Left lung (tissue), 10 donors: ENCODE data around the gene IQGAP3. TPM values are rescaled to one million over a fixed set of nuclear protein-coding genes. Genes with fewer than 3 reads are reported as not detected.

Experiments used
- ATAC-seq: fragments of 200-7000 bp; cut with Tn5 transposase; one replicate; pipeline ENCODE4 v1.9.1; 2020; ENCODE audit warnings: moderate library complexity
- DNase-seq, 4 donors: peaks; one replicate each; pipeline ENCODE4 v3.0.0-alpha.2; 2013 to 2020
- H3K27ac ChIP-seq, 2 donors: fragments of 200-600 bp; sonication (generic) in 1 of 2; one replicate each; pipeline versions ENCODE4 v1.5.0 to v1.8.0; 2020 to 2021
- H3K27me3 ChIP-seq, 2 donors: fragments of 200-600 bp; sonication (generic) in 1 of 2; one replicate each; pipeline versions ENCODE4 v1.5.0 to v1.8.0; 2020 to 2021
- H3K36me3 ChIP-seq, 2 donors: fragments of 200-600 bp; sonication (generic) in 1 of 2; one replicate each; pipeline versions ENCODE4 v1.5.0 to v1.8.0; 2020 to 2021
- H3K4me1 ChIP-seq, 2 donors: fragments of 200-600 bp; one replicate each; pipeline ENCODE4 v1.8.0; 2021
- H3K4me3 ChIP-seq, 2 donors: fragments of 200-600 bp; sonication (generic) in 1 of 2; one replicate each; pipeline versions ENCODE4 v1.5.0 to v1.8.0; 2020 to 2021; ENCODE audit warnings: mild to moderate bottlenecking in 1 of 2
- H3K9me3 ChIP-seq, 2 donors: fragments of 200-600 bp; sonication (generic) in 1 of 2; one replicate each; pipeline versions ENCODE4 v1.5.0 to v1.8.0; 2020 to 2021
- CTCF ChIP-seq, 2 donors: fragments of 200-600 bp; sonication (generic) in 1 of 2; IDR thresholded peaks; one replicate each; pipeline versions ENCODE4 v1.5.0 to v1.8.0; 2021; ENCODE audit warnings: antibody characterized with exemption in 2 of 2
- intact Hi-C, 2 donors: fragments of 100-400 bp; cut with DNase I; formaldehyde crosslinking; loops; one replicate each; pipeline versions ENCODE4 v1.11.2 to v1.14.2; 2022
- polyA plus RNA-seq, 6 donors: library from polyadenylated mRNA; unstranded; fragments of 120-200 nt; gene quantifications; one replicate each; pipeline ENCODE4 v1.2.1, GENCODE V29; 2013; ENCODE audit not compliant: insufficient read length in 6 of 6
- total RNA-seq, 2 donors: library from RNA; stranded (reverse); fragmentation: NEBNext Ultra II Directional; extraction: Animal tissue kit (Norgen Biotek cat#: 25700); gene quantifications; one replicate each; pipeline ENCODE4 v1.2.1, GENCODE V29; 2021
- donor health status: DM: no; HTN: yes; CAD: no.
- donor health status: DM: no; HTN: no; CAD: no.

IQGAP3 gene
- total and polyA plus RNA-seq, 8 donors = 2.8 to 26.7 (median 13.1) TPM

GRCh38 chr1:156510709-156511108 is 61.7 kb downstream of the IQGAP3 start:
- Histone ChIP-seq H3K4me3 (no peak overlapping the region), H3K27me3 (no peaks in the 10 kb centered on the region), H3K27ac (peak overlapping the region; percentile 13 to 30), H3K9me3 (no peaks in the 10 kb centered on the region), H3K36me3 (no peaks in the 10 kb centered on the region), H3K4me1 (peaks cover 12 to 48% of the 10 kb centered on the region in 2 donors)
- DNase-seq (peak in 2 of 4 donors; percentile 67 to 80), ATAC-seq (peak; percentile 60)
- TF ChIP-seq CTCF (IDR thresholded peaks at IDR 0.05) = no peak
- intact Hi-C loops = no loop called here

GRCh38 chr1:156509424-156510034 is 62.8 kb downstream of the IQGAP3 start:
- TF ChIP-seq CTCF (IDR thresholded peaks at IDR 0.05) = no peak
- Histone ChIP-seq H3K36me3 (no peaks in the 10 kb centered on the region), H3K4me1 (peaks cover 19 to 58% of the 10 kb centered on the region in 2 donors), H3K4me3 (no peak overlapping the region), H3K27me3 (no peaks in the 10 kb centered on the region), H3K27ac (peak overlapping the region; percentile 67 to 82), H3K9me3 (no peaks in the 10 kb centered on the region)
- ATAC-seq (no peak), DNase-seq (peak in 1 of 4 donors; percentile 25)
- intact Hi-C loops = no loop called here

GRCh38 chr1:156508955-156509234 is 63.5 kb downstream of the IQGAP3 start:
- ATAC-seq (no peak), DNase-seq (no peak)
- intact Hi-C loops = no loop called here
- Histone ChIP-seq H3K9me3 (no peaks in the 10 kb centered on the region), H3K27ac (peak overlapping the region; percentile 67 to 82), H3K36me3 (no peaks in the 10 kb centered on the region), H3K4me3 (no peak overlapping the region), H3K4me1 (peaks cover 25 to 64% of the 10 kb centered on the region in 2 donors), H3K27me3 (no peaks in the 10 kb centered on the region)
- TF ChIP-seq CTCF (IDR thresholded peaks at IDR 0.05) = no peak

- H3K4me3 ChIP-seq = no peak overlapping the region
- TF ChIP-seq CTCF (IDR thresholded peaks at IDR 0.05) = no peak
- ATAC-seq = peak; percentile 42
- no peaks in the 10 kb centered on the region for H3K27me3 ChIP-seq
- H3K36me3 ChIP-seq = no peaks in the 10 kb centered on the region
- intact Hi-C loops = no loop called here
- peaks cover 30 to 69% of the 10 kb centered on the region in 2 donors for H3K4me1 ChIP-seq
- no peaks in the 10 kb centered on the region for H3K9me3 ChIP-seq
- peak overlapping the region; percentile 67 to 82 for H3K27ac ChIP-seq
- peak in 1 of 4 donors; percentile 86 for DNase-seq
These were observed 64.0 kb downstream of the IQGAP3 start for GRCh38 chr1:156508205-156508954.

- no peak overlapping the region for H3K4me3 ChIP-seq
- no peak for ATAC-seq
- TF ChIP-seq CTCF (IDR thresholded peaks at IDR 0.05) = no peak
- H3K27ac ChIP-seq = no peak overlapping the region
- intact Hi-C loops = no loop called here
- peaks cover 48 to 82% of the 10 kb centered on the region in 2 donors for H3K4me1 ChIP-seq
- no peaks in the 10 kb centered on the region for H3K9me3 ChIP-seq
- no peaks in the 10 kb centered on the region for H3K27me3 ChIP-seq
- DNase-seq = no peak
- H3K36me3 ChIP-seq = no peaks in the 10 kb centered on the region
These were observed 65.9 kb downstream of the IQGAP3 start for GRCh38 chr1:156506450-156506849.
